ENCODE measurements around the gene PGR. TPM values are rescaled to one million over a fixed set of nuclear protein-coding genes. Genes with fewer than 3 reads are reported as not detected.

PGR gene
- total and polyA plus RNA-seq, 2 of the 8 experiments (the other 6 are each of a cell fraction or from before 2014, with no cell fraction given) = 0.03 to 0.35 TPM

- no peak overlapping the region for H2BK15ac ChIP-seq (ENCODE audit: low read length)
- no peaks in the 10 kb centered on the region for H3K27me3 ChIP-seq (replicated peaks in 1 of 4; ENCODE audit: control insufficient read depth in 3 of 4, extremely low read depth in 1 of 4, insufficient read depth in 3 of 4, low read length in 3 of 4)
- H4K8ac ChIP-seq (ENCODE audit: extremely low read depth, insufficient read depth, low read length) = no peak overlapping the region
- no peak overlapping the region for H3K9ac ChIP-seq (replicated peaks in 1 of 4; ENCODE audit: extremely low read depth in 1 of 4, low read depth in 3 of 4, low read length in 3 of 4)
- ChIA-PET CTCF (ENCODE audit: partially characterized antibody) (no interaction called here), POLR2A (ENCODE audit: partially characterized antibody) (no interaction called here)
- H3K23ac ChIP-seq (ENCODE audit: insufficient read length) = no peak overlapping the region
- no peak overlapping the region for H3K4me2 ChIP-seq (ENCODE audit: insufficient read depth in 1 of 2, low read depth in 2 of 2, low read length in 2 of 2)
- no peak overlapping the region for H2BK12ac ChIP-seq (ENCODE audit: low read depth, low read length)
- no peak overlapping the region for H2BK20ac ChIP-seq (ENCODE audit: low read length)
- TF ChIP-seq NANOG (IDR thresholded peaks at IDR 0.05; ENCODE audit: insufficient read depth, low read depth, low read length, poor library complexity, severe bottlenecking) (no peak), SRF (IDR thresholded peaks at IDR 0.05; ENCODE audit: low read depth, low read length) (no peak), PHF8 (conservative IDR thresholded peaks at IDR 0.05; ENCODE audit: low read depth, low read length) (no peak), HDAC6 (IDR thresholded peaks at IDR 0.05; ENCODE audit: low read depth, low read length) (no peak), RBBP5 (IDR thresholded peaks at IDR 0.05; ENCODE audit: borderline replicate concordance, low read depth, low read length) (no peak), CTCF (IDR thresholded peaks at IDR 0.05; ENCODE audit: control extremely low read depth in 1 of 3, insufficient read depth in 1 of 3, low read depth in 1 of 3, low read length in 3 of 3) (no peak)
- no peak overlapping the region for H4K5ac ChIP-seq (ENCODE audit: insufficient read length, low read depth, low read length)
- DNase-seq (ENCODE audit: low read depth in 1 of 2, low spot score in 2 of 2) = no peak
- no peak overlapping the region for H2AK5ac ChIP-seq (ENCODE audit: low read depth, low read length)
- no peak overlapping the region for H3K4me3 ChIP-seq (ENCODE audit: extremely low read depth in 1 of 4, insufficient read depth in 2 of 4, low read depth in 3 of 4, low read length in 4 of 4)
- H3K18ac ChIP-seq (ENCODE audit: extremely low read depth, low read length) = no peak overlapping the region
- no peaks in the 10 kb centered on the region for H3K79me1 ChIP-seq (ENCODE audit: low read depth, low read length)
- no peak overlapping the region for H3K4ac ChIP-seq (replicated peaks; ENCODE audit: insufficient read length, low read depth, low read length)
- no peak for FAIRE-seq
- WGBS, 2 experiments (ENCODE audit: extremely low coverage in 1 of 2, insufficient coverage in 1 of 2, insufficient read length in 1 of 2, insufficient replicate concordance in 2 of 2, low coverage in 1 of 2, low lambda C conversion rate in 2 of 2, missing lambda C conversion rate in 1 of 2) = 92% methylated on average over 2 of the region's 2 CpGs; no CpG with 5 or more reads in 1 of the 2 experiments
- H4K91ac ChIP-seq (replicated peaks; ENCODE audit: insufficient read length, low read length) = no peak overlapping the region
- H3K9me3 ChIP-seq (ENCODE audit: insufficient read depth in 2 of 2, low read depth in 1 of 2, low read length in 1 of 2) = no peaks in the 10 kb centered on the region
- no peaks in the 10 kb centered on the region for H3K36me3 ChIP-seq (ENCODE audit: control insufficient read depth in 2 of 4, insufficient read depth in 4 of 4, low read length in 3 of 4)
- H4K20me1 ChIP-seq (replicated peaks in 1 of 2; ENCODE audit: control insufficient read depth in 1 of 2, insufficient read depth in 2 of 2, low read length in 2 of 2) = no peaks in the 10 kb centered on the region
- no peaks in the 10 kb centered on the region for H3K79me2 ChIP-seq (ENCODE audit: control insufficient read depth in 1 of 2, insufficient read depth in 2 of 2, low read length in 2 of 2)
- H2AFZ ChIP-seq (ENCODE audit: low read length) = no peak overlapping the region
- H3K4me1 ChIP-seq (replicated peaks in 1 of 4; ENCODE audit: control insufficient read depth in 3 of 4, insufficient read depth in 4 of 4, low read length in 3 of 4) = no peaks in the 10 kb centered on the region
- H3K23me2 ChIP-seq (ENCODE audit: low read depth, low read length) = no peaks in the 10 kb centered on the region
- H2BK5ac ChIP-seq (ENCODE audit: low read depth, low read length) = no peak overlapping the region
- no peak overlapping the region for H3K56ac ChIP-seq (replicated peaks; ENCODE audit: insufficient read length, low read depth, low read length)
- no peak overlapping the region for H3K14ac ChIP-seq (ENCODE audit: insufficient read length)
- H3K27ac ChIP-seq (ENCODE audit: low read depth, low read length) = no peak overlapping the region
- H2BK120ac ChIP-seq (replicated peaks; ENCODE audit: low read depth, low read length) = no peak overlapping the region
These were observed 68.0 kb downstream of the PGR start for GRCh38 chr11:101061606-101062005.
